Activated CD8-positive, alpha-beta memory T cell treated with anti-CD3 and anti-CD28 coated beads for 36 hours (primary cell): Measurements from ENCODE around the gene FRYL. TPM values are rescaled to one million over a fixed set of nuclear protein-coding genes. Genes with fewer than 3 reads are reported as not detected.

ENCODE experiments used
- CTCF ChIA-PET: fragments of 350-600 bp; sonication (Branson Sonifier 250); formaldehyde crosslinking; loops from one replicate; lab custom pipeline; 2021; ENCODE audit warnings: antibody characterized with exemption; lab: Charles Lee
- POLR2A ChIA-PET: fragments of 350-600 bp; sonication (Branson Sonifier 250); formaldehyde crosslinking; loops from one replicate; lab custom pipeline; 2021; ENCODE audit warnings: antibody characterized with exemption; lab: Charles Lee
- total RNA-seq, 2 experiments: library from RNA; stranded (reverse); gene quantifications; one replicate each; pipeline ENCODE4 v1.2.3, GENCODE V29; 2021

Gene FRYL
- total RNA-seq, 2 experiments from 2014 or later: 68.7 to 77.1 TPM

GRCh38 chr4:48546336-48546735 is 233.7 kb downstream of the FRYL start:
- POLR2A ChIA-PET: no interaction called here
- CTCF ChIA-PET: interaction anchor here (1.3 kb wide), 1 partner anchor 398 kb away, joined by 3 read pairs; no protein-coding TSS in a partner anchor

- ChIA-PET POLR2A (no interaction called here), CTCF (no interaction called here)
These were observed 236.3 kb downstream of the FRYL start for GRCh38 chr4:48543796-48544195.

GRCh38 chr4:48542888-48543287 is 237.2 kb downstream of the FRYL start:
- POLR2A ChIA-PET: no interaction called here
- CTCF ChIA-PET: no interaction called here

GRCh38 chr4:48539597-48539996 is 240.5 kb downstream of the FRYL start:
- POLR2A ChIA-PET: no interaction called here
- CTCF ChIA-PET: no interaction called here

- ChIA-PET POLR2A (no interaction called here), CTCF (no interaction called here)
These were observed 241.7 kb downstream of the FRYL start for GRCh38 chr4:48538358-48538757.

- ChIA-PET POLR2A (no interaction called here), CTCF (no interaction called here)
These were observed 253.7 kb downstream of the FRYL start for GRCh38 chr4:48526406-48526805.

- POLR2A ChIA-PET: no interaction called here
These were observed 261.9 kb downstream of the FRYL start for GRCh38 chr4:48518143-48518542.

GRCh38 chr4:48509543-48509942 is 270.5 kb downstream of the FRYL start:
- ChIA-PET CTCF (no interaction called here), POLR2A (no interaction called here)

More at GRCh38 chr4:48518143-48518542, 261.9 kb downstream of the FRYL start:
- CTCF ChIA-PET: no interaction called here

GRCh38 chr4:48506716-48507115 is 273.4 kb downstream of the FRYL start:
- CTCF ChIA-PET: no interaction called here
- POLR2A ChIA-PET: no interaction called here

GRCh38 chr4:48504352-48504751 is 275.7 kb downstream of the FRYL start:
- POLR2A ChIA-PET: no interaction called here
- CTCF ChIA-PET: no interaction called here

- ChIA-PET CTCF (no interaction called here), POLR2A (no interaction called here)
These were observed 276.1 kb downstream of the FRYL start for GRCh38 chr4:48504026-48504330.

- CTCF ChIA-PET: no interaction called here
- POLR2A ChIA-PET: no interaction called here
These were observed 276.6 kb downstream of the FRYL start for GRCh38 chr4:48503233-48504025.

GRCh38 chr4:48499551-48500066 is 280.5 kb downstream of the FRYL start:
- CTCF ChIA-PET: no interaction called here
- POLR2A ChIA-PET: no interaction called here

GRCh38 chr4:48498895-48499294 is 281.2 kb downstream of the FRYL start:
- CTCF ChIA-PET: no interaction called here
- POLR2A ChIA-PET: no interaction called here

- POLR2A ChIA-PET: no interaction called here
- CTCF ChIA-PET: no interaction called here
These were observed 284.1 kb downstream of the FRYL start for GRCh38 chr4:48495941-48496340.

GRCh38 chr4:48493452-48494100 is 286.5 kb downstream of the FRYL start:
- CTCF ChIA-PET: no interaction called here

GRCh38 chr4:48491514-48492176 is 288.4 kb downstream of the FRYL start:
- CTCF ChIA-PET: interaction anchor here (1.0 kb wide), 1 partner anchor 11 kb away, joined by 3 read pairs; no protein-coding TSS in a partner anchor
- POLR2A ChIA-PET: no interaction called here

More at GRCh38 chr4:48493452-48494100, 286.5 kb downstream of the FRYL start:
- POLR2A ChIA-PET: no interaction called here

GRCh38 chr4:48490680-48491513 is 289.2 kb downstream of the FRYL start:
- ChIA-PET CTCF (no interaction called here), POLR2A (no interaction called here)

- ChIA-PET CTCF (no interaction called here), POLR2A (no interaction called here)
These were observed 289.9 kb downstream of the FRYL start, which contains the start of gene ZAR1 for GRCh38 chr4:48490012-48490679. TSS of gene ZAR1 (plus strand) at chr4:48490252. CDS start at chr4:48490292, 40 bp downstream.
